Keratinocyte (primary cell): ENCODE results near the gene APH1A.

Experiments used
- EZH2 ChIP-seq: IDR thresholded peaks from one replicate; pipeline ENCODE4 v1.6.1; 2012; ENCODE audit warnings: inconsistent platforms, mild to moderate bottlenecking, low read length, moderate library complexity
- TF ChIP-seq, protein P1 (sequence below), 3 experiments: IDR thresholded peaks in 1 of 3; conservative IDR thresholded peaks in 1 of 3; optimal IDR thresholded peaks in 1 of 3; 2 replicates in 2 of 3; 3 replicates in 1 of 3; pipeline versions ENCODE3 to v1.5.1; 2011; ENCODE audit warnings: low read length in 3 of 3, mild to moderate bottlenecking in 3 of 3, moderate library complexity in 2 of 3, control low read depth in 1 of 3, inconsistent platforms in 1 of 3; ENCODE audit not compliant: insufficient read depth in 2 of 3; ENCODE audit errors: extremely low read depth in 1 of 3

DNA sequence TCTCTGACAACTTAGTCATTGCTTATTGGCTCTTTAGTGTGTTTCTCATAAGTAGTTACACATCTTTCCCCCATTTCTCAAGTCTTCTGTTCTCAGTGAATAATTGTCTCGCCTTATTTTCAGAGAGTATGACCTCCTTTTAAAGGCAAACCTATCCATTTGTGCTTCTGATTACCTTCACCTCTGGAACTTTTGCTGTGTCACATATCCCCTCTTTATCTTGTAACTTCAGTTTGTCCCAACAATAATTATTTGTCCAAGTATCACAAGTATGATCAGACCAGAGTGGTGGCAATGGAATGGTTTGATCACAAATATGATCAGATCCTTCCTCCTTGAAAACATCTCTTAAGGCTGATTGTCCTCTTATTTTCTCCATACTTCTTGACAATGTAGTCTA, 19.6 kb upstream of the APH1A start:
- TF ChIP-seq, protein P1, sequence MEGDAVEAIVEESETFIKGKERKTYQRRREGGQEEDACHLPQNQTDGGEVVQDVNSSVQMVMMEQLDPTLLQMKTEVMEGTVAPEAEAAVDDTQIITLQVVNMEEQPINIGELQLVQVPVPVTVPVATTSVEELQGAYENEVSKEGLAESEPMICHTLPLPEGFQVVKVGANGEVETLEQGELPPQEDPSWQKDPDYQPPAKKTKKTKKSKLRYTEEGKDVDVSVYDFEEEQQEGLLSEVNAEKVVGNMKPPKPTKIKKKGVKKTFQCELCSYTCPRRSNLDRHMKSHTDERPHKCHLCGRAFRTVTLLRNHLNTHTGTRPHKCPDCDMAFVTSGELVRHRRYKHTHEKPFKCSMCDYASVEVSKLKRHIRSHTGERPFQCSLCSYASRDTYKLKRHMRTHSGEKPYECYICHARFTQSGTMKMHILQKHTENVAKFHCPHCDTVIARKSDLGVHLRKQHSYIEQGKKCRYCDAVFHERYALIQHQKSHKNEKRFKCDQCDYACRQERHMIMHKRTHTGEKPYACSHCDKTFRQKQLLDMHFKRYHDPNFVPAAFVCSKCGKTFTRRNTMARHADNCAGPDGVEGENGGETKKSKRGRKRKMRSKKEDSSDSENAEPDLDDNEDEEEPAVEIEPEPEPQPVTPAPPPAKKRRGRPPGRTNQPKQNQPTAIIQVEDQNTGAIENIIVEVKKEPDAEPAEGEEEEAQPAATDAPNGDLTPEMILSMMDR (optimal IDR thresholded peaks at IDR 0.05 in 1 of 3, IDR thresholded peaks at IDR 0.05 in 1 of 3, conservative IDR thresholded peaks at IDR 0.05 in 1 of 3; ENCODE audit: extremely low read depth in 1 of 3, insufficient read depth in 2 of 3, low read length in 3 of 3): no peak
- TF ChIP-seq EZH2: no peak
